GM15510 (cell line): ENCODE results near the gene C17orf50.

Experiments
- POLR2A ChIP-seq: IDR thresholded peaks from 3 replicates; pipeline ENCODE4 v1.6.1; 2011; ENCODE audit warnings: borderline replicate concordance; ENCODE audit not compliant: insufficient read length; ENCODE audit errors: extremely low read depth

Gene C17orf50

GRCh38 chr17:35760587-35760986 is at the start of gene C17orf50:
TSS of gene C17orf50 (plus strand) at chr17:35760887. CDS start at chr17:35760942, 55 bp downstream.
- TF ChIP-seq POLR2A = no peak

DNA sequence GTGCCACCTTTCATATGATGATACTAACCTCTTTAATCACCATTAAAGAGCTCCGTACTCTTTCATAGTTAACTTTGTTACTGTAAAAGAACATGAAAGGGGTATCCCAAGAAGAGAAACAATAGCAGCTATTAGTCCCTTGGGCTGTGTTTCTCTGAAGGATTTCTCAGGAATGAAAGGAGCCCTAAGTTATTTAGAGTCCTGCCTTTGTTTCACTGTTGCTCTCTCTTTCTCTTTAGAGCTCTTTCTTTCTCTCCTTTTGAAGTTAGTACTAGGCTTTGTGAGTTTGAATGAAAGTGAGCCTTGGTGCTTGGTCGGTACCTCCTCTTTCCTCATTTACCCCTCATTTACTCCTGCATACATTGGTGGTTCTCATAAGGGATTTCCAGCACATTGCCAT is 49.7 kb upstream of the C17orf50 start:
- no peak for TF ChIP-seq POLR2A

GRCh38 chr17:35713069-35713728 is 47.5 kb upstream of the C17orf50 start:
- TF ChIP-seq POLR2A = no peak

DNA sequence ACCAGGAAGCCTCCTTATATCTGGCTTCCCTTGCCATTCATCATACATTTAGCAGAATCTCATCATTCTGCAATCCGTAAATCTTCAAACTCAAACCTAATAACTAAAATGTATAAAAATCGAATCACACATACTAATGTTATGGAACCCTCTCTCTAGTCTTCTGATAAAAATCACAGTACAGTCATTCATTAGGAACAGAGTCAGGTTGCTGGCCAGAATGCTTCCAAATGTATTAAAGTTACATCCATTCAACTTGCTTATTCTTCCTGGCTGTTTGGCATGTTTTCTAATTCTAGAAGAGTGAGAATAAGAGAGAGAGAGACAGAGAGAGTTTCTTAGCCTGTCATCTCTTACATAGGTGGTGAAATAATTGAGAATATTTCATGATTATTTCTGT is 45.7 kb upstream of the C17orf50 start:
- TF ChIP-seq POLR2A = no peak

- no peak for TF ChIP-seq POLR2A
Observed at GRCh38 chr17:35715416-35715815, 45.3 kb upstream of the C17orf50 start.

DNA sequence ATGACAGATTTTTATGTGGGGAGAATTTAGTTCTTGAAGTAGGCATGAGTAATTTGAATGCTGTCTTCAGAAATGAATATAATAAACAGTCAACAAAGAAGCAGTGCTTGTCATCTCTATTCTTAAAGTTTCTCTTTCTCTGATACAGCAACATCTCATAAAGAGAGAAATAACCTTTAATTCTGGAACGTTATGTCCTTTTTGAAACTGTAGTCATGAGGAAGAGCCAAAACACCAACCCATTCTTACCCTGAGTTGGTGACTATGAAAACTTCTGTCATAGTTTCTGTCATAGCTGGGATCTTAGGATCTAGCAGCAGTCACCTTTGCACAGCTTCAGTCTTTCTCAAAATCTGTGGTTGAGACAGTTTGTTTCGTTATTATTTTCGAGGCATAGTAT is 44.5 kb upstream of the C17orf50 start:
- TF ChIP-seq POLR2A = no peak

DNA sequence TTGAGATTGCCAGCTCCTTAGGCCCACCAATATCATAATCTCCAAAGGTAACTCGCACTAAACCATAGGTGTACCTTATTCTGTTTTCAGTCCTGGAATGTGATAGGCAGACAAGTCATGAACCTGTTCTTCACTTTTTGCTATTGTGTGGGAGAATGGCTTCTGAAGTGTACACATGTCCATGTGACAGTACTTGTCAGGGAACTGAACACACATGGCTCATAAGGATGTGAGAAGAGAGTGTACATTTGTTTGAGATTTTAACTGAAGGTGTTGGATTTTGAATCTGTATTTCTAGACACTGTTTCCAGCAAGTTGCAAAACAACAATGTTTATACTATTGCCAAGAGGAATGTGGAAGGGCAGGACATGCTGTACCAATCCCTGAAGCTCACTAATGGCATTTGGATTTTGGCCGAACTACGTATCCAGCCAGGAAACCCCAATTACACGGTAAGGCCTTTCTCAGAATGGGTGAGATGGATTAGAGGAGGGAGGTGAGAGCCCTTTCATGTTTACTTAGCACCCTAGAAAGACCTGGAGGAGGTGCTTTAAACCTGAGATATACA is 43.7 kb upstream of the C17orf50 start:
- no peak for TF ChIP-seq POLR2A

- no peak for TF ChIP-seq POLR2A
Observed at GRCh38 chr17:35717475-35717874, 43.2 kb upstream of the C17orf50 start.

GRCh38 chr17:35723735-35724134 is 37.0 kb upstream of the C17orf50 start:
- TF ChIP-seq POLR2A = no peak

- TF ChIP-seq POLR2A = no peak
Observed at GRCh38 chr17:35725058-35725457, 35.6 kb upstream of the C17orf50 start.

GRCh38 chr17:35725802-35726126 is 34.9 kb upstream of the C17orf50 start:
- TF ChIP-seq POLR2A = no peak

DNA sequence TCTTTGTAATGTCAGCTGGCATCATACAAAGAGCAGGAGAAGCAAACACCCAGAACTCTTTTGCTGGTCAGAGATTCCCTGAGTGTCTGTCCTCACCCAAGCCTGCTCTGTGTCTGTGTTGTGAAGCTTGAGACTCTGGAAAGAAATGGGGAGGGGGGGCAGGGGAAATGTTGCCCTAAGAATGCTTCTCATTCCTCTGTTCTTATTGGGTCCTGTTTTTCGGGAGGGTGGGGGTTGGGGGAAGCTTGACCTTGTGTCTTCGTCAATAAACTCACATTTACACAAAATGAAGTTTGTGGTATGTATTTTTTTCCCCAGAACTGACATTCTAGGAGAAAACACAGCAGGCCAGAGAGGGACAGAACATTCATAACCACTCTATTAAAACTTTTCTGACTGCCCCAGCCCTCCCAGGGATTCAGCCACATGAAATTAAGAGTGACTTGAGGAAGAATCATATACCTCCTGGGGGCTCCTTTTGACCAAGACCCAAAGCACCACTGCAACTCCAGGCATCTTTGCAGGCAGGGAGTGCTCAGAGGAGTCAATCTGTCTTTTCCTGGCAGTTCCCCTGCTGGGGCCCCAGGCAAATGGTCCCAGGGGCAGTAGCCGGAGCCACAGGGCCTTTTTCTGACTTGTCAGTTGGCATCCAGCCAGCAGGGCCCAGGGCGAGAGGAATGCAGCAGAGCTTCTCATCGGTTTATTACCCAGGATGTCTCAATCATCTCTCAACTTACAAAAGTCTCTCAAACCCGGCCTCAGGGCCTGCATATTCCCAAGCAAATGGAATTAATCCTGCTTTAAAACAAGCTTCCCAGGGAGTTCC is 34.3 kb upstream of the C17orf50 start:
- no peak for TF ChIP-seq POLR2A

DNA sequence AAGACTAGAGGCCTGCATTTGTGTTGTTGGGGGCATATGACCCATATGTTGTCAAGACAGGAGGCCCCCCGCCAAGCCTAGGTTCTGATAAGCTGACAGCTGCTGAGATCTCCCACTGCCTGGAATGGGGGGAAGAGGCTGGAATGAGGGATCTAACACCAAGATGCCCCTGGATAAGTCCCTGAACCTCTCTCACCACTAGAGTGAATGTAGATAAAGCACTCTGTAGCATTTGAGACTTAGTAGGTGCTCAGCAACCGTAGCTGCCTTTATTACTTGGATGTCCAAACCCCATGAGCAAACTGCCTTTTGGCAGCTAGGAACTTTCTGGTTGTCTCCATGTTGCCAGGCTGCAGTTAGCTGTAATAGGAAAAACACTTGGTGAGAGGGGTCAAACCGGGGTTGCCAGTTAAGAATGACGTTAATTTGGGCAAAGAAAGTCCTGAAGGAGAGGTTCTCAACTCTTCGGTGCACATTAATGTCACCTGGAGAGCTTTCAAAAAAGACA is 33.7 kb upstream of the C17orf50 start:
- no peak for TF ChIP-seq POLR2A

- TF ChIP-seq POLR2A = no peak
Observed at GRCh38 chr17:35727635-35728034, 33.1 kb upstream of the C17orf50 start.

DNA sequence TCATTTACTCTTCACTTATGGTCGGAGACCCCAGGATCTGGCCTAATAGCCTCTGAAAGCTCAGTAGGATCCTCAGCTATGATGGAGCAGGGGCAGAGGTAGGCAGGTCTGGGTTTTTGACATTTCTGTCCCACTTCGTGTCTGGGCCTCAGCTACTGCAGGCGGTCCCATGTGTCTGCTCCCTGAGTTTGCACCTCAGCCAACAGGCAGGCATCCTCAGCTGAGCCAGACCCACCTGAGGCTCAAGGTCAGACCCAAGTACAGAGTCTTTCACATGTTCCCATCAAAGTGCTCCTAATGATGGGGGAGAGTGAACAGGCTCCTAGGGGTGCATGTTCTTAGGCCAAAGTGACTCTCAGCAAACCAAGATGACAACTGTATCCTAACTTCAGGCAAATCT is 32.1 kb upstream of the C17orf50 start:
- TF ChIP-seq POLR2A = no peak
